ENCODE measurements around the gene TAAR6. TPM values are rescaled to one million over a fixed set of nuclear protein-coding genes. Genes with fewer than 3 reads are reported as not detected.

TAAR6 gene
- total and polyA plus RNA-seq, 2 of the 8 experiments (the other 6 are each of a cell fraction or from before 2014, with no cell fraction given): 0.06 TPM; not detected in 1

DNA sequence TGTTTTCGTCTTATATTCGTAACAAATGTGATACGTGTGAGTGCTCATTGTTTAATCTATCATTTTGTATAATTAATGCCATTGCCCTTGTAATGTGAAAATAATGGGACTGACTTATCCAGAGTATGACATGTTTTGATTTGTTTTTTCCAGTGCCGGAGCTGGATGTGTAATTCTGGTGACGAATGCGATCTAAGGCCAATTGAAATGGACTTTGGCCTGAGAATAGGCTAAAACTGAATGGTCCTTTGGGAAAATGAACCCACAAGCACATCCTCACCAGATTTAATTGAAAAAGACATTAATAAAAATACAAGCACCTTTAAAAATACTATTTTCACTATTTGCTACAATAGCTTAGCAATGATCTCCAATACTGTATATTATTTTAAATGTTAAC is 26.1 kb downstream of the TAAR6 start:
- no peak overlapping the region for H2BK5ac ChIP-seq (ENCODE audit: low read depth, low read length)
- H3K9ac ChIP-seq (replicated peaks in 1 of 4; ENCODE audit: extremely low read depth in 1 of 4, low read depth in 3 of 4, low read length in 3 of 4): no peak overlapping the region
- H3K56ac ChIP-seq (replicated peaks; ENCODE audit: insufficient read length, low read depth, low read length): no peak overlapping the region
- H2BK20ac ChIP-seq (ENCODE audit: low read length): no peak overlapping the region
- no peak overlapping the region for H4K8ac ChIP-seq (ENCODE audit: extremely low read depth, insufficient read depth, low read length)
- no peak overlapping the region for H2BK15ac ChIP-seq (ENCODE audit: low read length)
- WGBS, 2 experiments (ENCODE audit: extremely low coverage in 1 of 2, insufficient coverage in 1 of 2, insufficient read length in 1 of 2, insufficient replicate concordance in 2 of 2, low coverage in 1 of 2, low lambda C conversion rate in 2 of 2, missing lambda C conversion rate in 1 of 2): 85% methylated on average over 6 of the region's 6 CpGs; no CpG with 5 or more reads in 1 of the 2 experiments
- POLR2A ChIA-PET (ENCODE audit: partially characterized antibody): no interaction called here
- H3K9me3 ChIP-seq (ENCODE audit: insufficient read depth in 2 of 2, low read depth in 1 of 2, low read length in 1 of 2): no peaks in the 10 kb centered on the region
- H3K4me3 ChIP-seq (ENCODE audit: extremely low read depth in 1 of 4, insufficient read depth in 2 of 4, low read depth in 3 of 4, low read length in 4 of 4): no peak overlapping the region
- no peaks in the 10 kb centered on the region for H3K79me1 ChIP-seq (ENCODE audit: low read depth, low read length)
- H4K20me1 ChIP-seq (replicated peaks in 1 of 2; ENCODE audit: control insufficient read depth in 1 of 2, insufficient read depth in 2 of 2, low read length in 2 of 2): no peaks in the 10 kb centered on the region
- H3K4me1 ChIP-seq (replicated peaks in 1 of 4; ENCODE audit: control insufficient read depth in 3 of 4, insufficient read depth in 4 of 4, low read length in 3 of 4): no peaks in the 10 kb centered on the region
- no peaks in the 10 kb centered on the region for H3K27me3 ChIP-seq (replicated peaks in 1 of 4; ENCODE audit: control insufficient read depth in 3 of 4, extremely low read depth in 1 of 4, insufficient read depth in 3 of 4, low read length in 3 of 4)
- H3K27ac ChIP-seq (ENCODE audit: low read depth, low read length): no peak overlapping the region
- H4K91ac ChIP-seq (replicated peaks; ENCODE audit: insufficient read length, low read length): no peak overlapping the region
- no peak overlapping the region for H2AK5ac ChIP-seq (ENCODE audit: low read depth, low read length)
- no peak overlapping the region for H3K23ac ChIP-seq (ENCODE audit: insufficient read length)
- no peak overlapping the region for H3K18ac ChIP-seq (ENCODE audit: extremely low read depth, low read length)
- H3K23me2 ChIP-seq (ENCODE audit: low read depth, low read length): peaks cover 3% of the 10 kb centered on the region; the same call in 1 of the 2 replicates
- FAIRE-seq: no peak
- no peak overlapping the region for H3K14ac ChIP-seq (ENCODE audit: insufficient read length)
- CTCF ChIA-PET (ENCODE audit: partially characterized antibody): interaction anchor here (0.5 to 2.3 kb wide), 7 partner anchors 9 to 157 kb away, joined by 3 to 10 read pairs (median 5); no protein-coding TSS in a partner anchor
- no peaks in the 10 kb centered on the region for H3K79me2 ChIP-seq (ENCODE audit: control insufficient read depth in 1 of 2, insufficient read depth in 2 of 2, low read length in 2 of 2)
- no peaks in the 10 kb centered on the region for H3K36me3 ChIP-seq (ENCODE audit: control insufficient read depth in 2 of 4, insufficient read depth in 4 of 4, low read length in 3 of 4)
- no peak overlapping the region for H2BK12ac ChIP-seq (ENCODE audit: low read depth, low read length)
- no peak overlapping the region for H4K5ac ChIP-seq (ENCODE audit: insufficient read length, low read depth, low read length)
- H2AFZ ChIP-seq (ENCODE audit: low read length): no peak overlapping the region
- no peak for DNase-seq (ENCODE audit: low read depth in 1 of 2, low spot score in 2 of 2)
- no peak overlapping the region for H3K4ac ChIP-seq (replicated peaks; ENCODE audit: insufficient read length, low read depth, low read length)
- no peak overlapping the region for H2BK120ac ChIP-seq (replicated peaks; ENCODE audit: low read depth, low read length)
- no peak overlapping the region for H3K4me2 ChIP-seq (ENCODE audit: insufficient read depth in 1 of 2, low read depth in 2 of 2, low read length in 2 of 2)
- TF ChIP-seq YY1 (IDR thresholded peaks at IDR 0.05; ENCODE audit: low read depth, low read length) (no peak), CTCF (IDR thresholded peaks at IDR 0.05; ENCODE audit: control extremely low read depth in 1 of 3, insufficient read depth in 1 of 3, low read depth in 1 of 3, low read length in 3 of 3) (no peak), KDM1A (IDR thresholded peaks at IDR 0.05; ENCODE audit: borderline replicate concordance, low read length) (no peak), ASH2L (IDR thresholded peaks at IDR 0.05; ENCODE audit: low read length) (no peak), BACH1 (IDR thresholded peaks at IDR 0.05; ENCODE audit: low read length) (no peak), POLR2AphosphoS5 (IDR thresholded peaks at IDR 0.05; ENCODE audit: low read depth, low read length) (no peak), HDAC2 (IDR thresholded peaks at IDR 0.05; ENCODE audit: borderline replicate concordance in 1 of 2, low read depth in 2 of 2, low read length in 2 of 2) (no peak), POU5F1 (IDR thresholded peaks at IDR 0.05; ENCODE audit: low read depth, low read length) (no peak), FOSL1 (IDR thresholded peaks at IDR 0.05; ENCODE audit: insufficient read depth, low read depth, low read length) (no peak), SUZ12 (IDR thresholded peaks at IDR 0.05; ENCODE audit: low read length) (no peak), JUND (IDR thresholded peaks at IDR 0.05; ENCODE audit: low read length) (no peak), NANOG (IDR thresholded peaks at IDR 0.05; ENCODE audit: insufficient read depth, low read depth, low read length, poor library complexity, severe bottlenecking) (no peak)
